Choroid plexus epithelial cell (primary cell): ENCODE measurements around the gene ZGPAT.
"Not testable (repeated sequence)": the region's sequence is repeated elsewhere in the genome, so short reads cannot be mapped to it uniquely, and the experiment has no call there.

ENCODE experiments used
- DNase-seq: peaks from one replicate; pipeline ENCODE4 v3.0.0-alpha.2; 2010; ENCODE audit warnings: low read depth
- H3K4me3 ChIP-seq: 2 replicates; pipeline ENCODE4 v1.5.1; 2011; ENCODE audit warnings: low read depth, mild to moderate bottlenecking, control low read depth, low read length, moderate library complexity
- CTCF ChIP-seq: conservative IDR thresholded peaks from 2 replicates; pipeline ENCODE4 v1.5.1; 2011; ENCODE audit warnings: low read depth, mild to moderate bottlenecking, control low read depth, inconsistent platforms, low read length, moderate library complexity

ZGPAT gene

GRCh38 chr20:63668351-63668750 is 39.5 kb upstream of the ZGPAT start:
- H3K4me3 ChIP-seq: no peak overlapping the region
- no peak for DNase-seq
- TF ChIP-seq CTCF: no peak

- not testable (repeated sequence) for H3K4me3 ChIP-seq, DNase-seq
These were observed 36.1 kb upstream of the ZGPAT start for GRCh38 chr20:63671695-63672094.

- H3K4me3 ChIP-seq: no peak overlapping the region
- no peak for TF ChIP-seq CTCF
- DNase-seq: no peak
These were observed 35.2 kb upstream of the ZGPAT start for GRCh38 chr20:63672666-63673065.

- H3K4me3 ChIP-seq: no peak overlapping the region
- DNase-seq: no peak
- no peak for TF ChIP-seq CTCF
These were observed 33.9 kb upstream of the ZGPAT start for GRCh38 chr20:63673951-63674350.

- TF ChIP-seq CTCF: no peak
- H3K4me3 ChIP-seq: no peak overlapping the region
- DNase-seq: no peak
These were observed 32.0 kb upstream of the ZGPAT start for GRCh38 chr20:63675681-63676368.

- TF ChIP-seq CTCF: no peak
- no peak overlapping the region for H3K4me3 ChIP-seq
- DNase-seq: no peak
These were observed 29.8 kb upstream of the ZGPAT start for GRCh38 chr20:63678071-63678470.

- DNase-seq: no peak
- no peak for TF ChIP-seq CTCF
- H3K4me3 ChIP-seq: no peak overlapping the region
These were observed 29.0 kb upstream of the ZGPAT start for GRCh38 chr20:63678667-63679465.
